IMR-90 (cell line): ENCODE results near the gene SIDT1.

Source experiments
- CTCF ChIP-seq: conservative IDR thresholded peaks from 2 replicates; pipeline ENCODE4 v1.5.1; 2012; ENCODE audit warnings: mild to moderate bottlenecking, low read depth, low read length, improper control_type of control experiment
- RAD21 ChIP-seq: IDR thresholded peaks from 2 replicates; pipeline ENCODE4 v1.6.1; 2012; ENCODE audit warnings: low read length, improper control_type of control experiment

GRCh38 chr3:113516115-113516505 lies 16.2 kb upstream of the SIDT1 start:
- TF ChIP-seq RAD21 (no peak), CTCF (no peak)
